GM18861 (cell line): Measurements from ENCODE around the gene ARHGAP11A.

Experiments used
- ATAC-seq: cut with Tn5 transposase; IDR thresholded peaks from one replicate; pipeline ENCODE4 v1.9.1; 2021; ENCODE audit not compliant: unreplicated experiment

The ARHGAP11A gene

GRCh38 chr15:32683906-32684584 lies 68.7 kb downstream of the ARHGAP11A start:
- ATAC-seq, result no peak

- no peak for ATAC-seq
Measured at GRCh38 chr15:32685576-32685975, 70.3 kb downstream of the ARHGAP11A start.

- no peak for ATAC-seq
Measured at GRCh38 chr15:32687556-32687955, 72.3 kb downstream of the ARHGAP11A start.

GRCh38 chr15:32688151-32688639 lies 72.9 kb downstream of the ARHGAP11A start:
- no peak for ATAC-seq
